H1 (cell line): ENCODE results near the gene GRID1. TPM values are rescaled to one million over a fixed set of nuclear protein-coding genes. Genes with fewer than 3 reads are reported as not detected.
A peak's percentile ranks its signal among the peaks of the same experiment; 100 is the strongest.

ENCODE experiments used
- CTCF ChIA-PET: fragments of 300-600 bp; sonication (Branson Sonifier 250); formaldehyde crosslinking; loops from one replicate; lab custom pipeline; 2021; ENCODE audit not compliant: partially characterized antibody; lab: Charles Lee
- POLR2A ChIA-PET: fragments of 300-600 bp; sonication (Branson Sonifier 250); formaldehyde crosslinking; loops from one replicate; lab custom pipeline; 2021; ENCODE audit warnings: inconsistent platforms; ENCODE audit not compliant: partially characterized antibody; lab: Charles Lee
- DNase-seq, 2 experiments: peaks; one replicate each; pipeline versions ENCODE4 v3.0.0 to v3.0.0-alpha.2; 2010 to 2022; ENCODE audit warnings: low spot score in 2 of 2, low read depth in 1 of 2, mixed read lengths in 1 of 2
- FAIRE-seq: peaks from 2 replicates; lab custom pipeline; 2011; peaks lifted over from hg19 to GRCh38; lab: Jason Lieb, UNC
- H2AFZ ChIP-seq: 2 replicates; pipeline ENCODE4 v1.8.1; 2012; ENCODE audit warnings: low read length, inconsistent platforms
- H2AK5ac ChIP-seq: 2 replicates; pipeline ENCODE4 v1.6.1; 2013; ENCODE audit warnings: low read depth, low read length
- H2BK120ac ChIP-seq: replicated peaks from 2 replicates; pipeline ENCODE3; 2013; ENCODE audit warnings: low read depth, low read length, inconsistent platforms
- H2BK12ac ChIP-seq: 2 replicates; pipeline ENCODE4 v1.6.1; 2013; ENCODE audit warnings: low read depth, low read length
- H2BK15ac ChIP-seq: 2 replicates; pipeline ENCODE4 v1.6.1; 2013; ENCODE audit warnings: low read length
- H2BK20ac ChIP-seq: 2 replicates; pipeline ENCODE4 v1.6.1; 2013; ENCODE audit warnings: low read length
- H2BK5ac ChIP-seq: 2 replicates; pipeline ENCODE4 v1.6.1; 2013; ENCODE audit warnings: low read depth, low read length
- H3K14ac ChIP-seq: 2 replicates; pipeline ENCODE4 v1.6.1; 2013; ENCODE audit warnings: inconsistent platforms; ENCODE audit not compliant: insufficient read length
- H3K18ac ChIP-seq: 2 replicates; pipeline ENCODE4 v1.6.1; 2013; ENCODE audit warnings: low read length; ENCODE audit errors: extremely low read depth
- H3K23ac ChIP-seq: 2 replicates; pipeline ENCODE4 v1.6.1; 2013; ENCODE audit warnings: inconsistent platforms; ENCODE audit not compliant: insufficient read length
- H3K23me2 ChIP-seq: 2 replicates; pipeline ENCODE4 v1.6.1; 2013; ENCODE audit warnings: low read depth, low read length
- H3K27ac ChIP-seq: 2 replicates; pipeline ENCODE4 v1.6.1; 2011; ENCODE audit warnings: low read depth, low read length, inconsistent platforms
- H3K27me3 ChIP-seq, 4 experiments: replicated peaks in 1 of 4; 1 replicate in 1 of 4; 2 replicates in 3 of 4; pipeline versions ENCODE4 v1.6.1 to v1.8.1; 2011 to 2013; ENCODE audit warnings: low read length in 3 of 4, mild to moderate bottlenecking in 3 of 4, inconsistent platforms in 2 of 4, mixed read lengths in 2 of 4, moderate library complexity in 1 of 4; ENCODE audit not compliant: control insufficient read depth in 3 of 4, insufficient read depth in 3 of 4; ENCODE audit errors: extremely low read depth in 1 of 4
- H3K36me3 ChIP-seq, 4 experiments: 2 replicates each; pipeline versions ENCODE4 v1.6.1 to v1.8.1; 2011 to 2013; ENCODE audit warnings: mild to moderate bottlenecking in 4 of 4, low read length in 3 of 4, moderate library complexity in 2 of 4, control low read depth in 1 of 4, inconsistent platforms in 1 of 4; ENCODE audit not compliant: insufficient read depth in 4 of 4, control insufficient read depth in 2 of 4
- H3K4ac ChIP-seq: replicated peaks from 2 replicates; pipeline ENCODE3; 2013; ENCODE audit warnings: low read length, low read depth, mixed read lengths, inconsistent platforms; ENCODE audit not compliant: insufficient read length
- H3K4me1 ChIP-seq, 4 experiments: replicated peaks in 1 of 4; 1 replicate in 1 of 4; 2 replicates in 3 of 4; pipeline versions ENCODE4 v1.6.1 to v1.8.1; 2011 to 2013; ENCODE audit warnings: low read length in 3 of 4, inconsistent platforms in 2 of 4, mixed read lengths in 1 of 4; ENCODE audit not compliant: insufficient read depth in 4 of 4, control insufficient read depth in 3 of 4
- H3K4me2 ChIP-seq, 2 experiments: 2 replicates each; pipeline versions ENCODE4 v1.6.1 to v1.8.1; 2011 to 2013; ENCODE audit warnings: low read depth in 2 of 2, low read length in 2 of 2, control low read depth in 1 of 2, inconsistent platforms in 1 of 2, mild to moderate bottlenecking in 1 of 2; ENCODE audit not compliant: insufficient read depth in 1 of 2
- H3K4me3 ChIP-seq, 4 experiments: fragments of 200-600, 300-600 bp in 1 of 4; sonication (generic), shearing (Covaris generic), sonication (Bioruptor Twin) in 1 of 4; 2 replicates each; pipeline versions ENCODE4 v1.5.1 to v1.8.1; 2011 to 2016; ENCODE audit warnings: low read length in 4 of 4, low read depth in 3 of 4, control low read depth in 2 of 4, inconsistent platforms in 2 of 4, mild to moderate bottlenecking in 2 of 4, mixed read lengths in 1 of 4, moderate library complexity in 1 of 4; ENCODE audit not compliant: insufficient read depth in 2 of 4; ENCODE audit errors: extremely low read depth in 1 of 4
- H3K56ac ChIP-seq: replicated peaks from 2 replicates; pipeline ENCODE3; 2013; ENCODE audit warnings: low read depth, mild to moderate bottlenecking, mixed read lengths, low read length, inconsistent platforms; ENCODE audit not compliant: insufficient read length
- H3K79me1 ChIP-seq: 2 replicates; pipeline ENCODE4 v1.6.1; 2013; ENCODE audit warnings: low read depth, low read length, control low read depth
- H3K79me2 ChIP-seq, 2 experiments: 2 replicates each; pipeline versions ENCODE4 v1.6.1 to v1.8.1; 2012 to 2013; ENCODE audit warnings: low read length in 2 of 2, mild to moderate bottlenecking in 2 of 2, inconsistent platforms in 1 of 2; ENCODE audit not compliant: insufficient read depth in 2 of 2, control insufficient read depth in 1 of 2
- H3K9ac ChIP-seq, 4 experiments: replicated peaks in 1 of 4; 1 replicate in 1 of 4; 2 replicates in 3 of 4; pipeline versions ENCODE4 v1.6.1 to v1.8.1; 2011 to 2013; ENCODE audit warnings: low read depth in 3 of 4, low read length in 3 of 4, control low read depth in 2 of 4, mild to moderate bottlenecking in 2 of 4, moderate library complexity in 2 of 4, inconsistent platforms in 1 of 4; ENCODE audit errors: extremely low read depth in 1 of 4
- H3K9me3 ChIP-seq, 2 experiments: 2 replicates each; pipeline versions ENCODE4 v1.6.1 to v1.8.1; 2012 to 2013; ENCODE audit warnings: mild to moderate bottlenecking in 2 of 2, moderate library complexity in 2 of 2, control low read depth in 1 of 2, inconsistent platforms in 1 of 2, low read depth in 1 of 2, low read length in 1 of 2, mixed read lengths in 1 of 2; ENCODE audit not compliant: insufficient read depth in 2 of 2
- H4K20me1 ChIP-seq, 2 experiments: replicated peaks in 1 of 2; 2 replicates each; pipeline versions ENCODE3 to v1.8.1; 2011 to 2013; ENCODE audit warnings: inconsistent platforms in 2 of 2, low read length in 2 of 2, mild to moderate bottlenecking in 1 of 2; ENCODE audit not compliant: insufficient read depth in 2 of 2, control insufficient read depth in 1 of 2
- H4K5ac ChIP-seq: 2 replicates; pipeline ENCODE4 v1.6.1; 2013; ENCODE audit warnings: low read length, low read depth, mixed read lengths, inconsistent platforms; ENCODE audit not compliant: insufficient read length
- H4K8ac ChIP-seq: 2 replicates; pipeline ENCODE4 v1.8.0; 2013; ENCODE audit warnings: mild to moderate bottlenecking, moderate library complexity, low read length, inconsistent platforms; ENCODE audit not compliant: insufficient read depth; ENCODE audit errors: extremely low read depth
- H4K91ac ChIP-seq: replicated peaks from 2 replicates; pipeline ENCODE3; 2013; ENCODE audit warnings: low read length, mixed read lengths, inconsistent platforms; ENCODE audit not compliant: insufficient read length
- CEBPB ChIP-seq: IDR thresholded peaks from 2 replicates; pipeline ENCODE4 v1.6.1; 2012; ENCODE audit warnings: low read depth, low read length
- EP300 ChIP-seq, 2 experiments: IDR thresholded peaks; 1 replicate in 1 of 2; 2 replicates in 1 of 2; pipeline ENCODE4 v1.6.1; 2011 to 2012; ENCODE audit warnings: low read depth in 2 of 2, low read length in 2 of 2, mild to moderate bottlenecking in 2 of 2, borderline replicate concordance in 1 of 2, inconsistent platforms in 1 of 2, moderate library complexity in 1 of 2
- NANOG ChIP-seq: IDR thresholded peaks from 2 replicates; pipeline ENCODE4 v1.6.1; 2011; ENCODE audit warnings: low read length, low read depth, mild to moderate bottlenecking, inconsistent platforms; ENCODE audit not compliant: insufficient read depth, poor library complexity, severe bottlenecking
- POLR2A ChIP-seq, 2 experiments: IDR thresholded peaks; 1 replicate in 1 of 2; 2 replicates in 1 of 2; pipeline ENCODE4 v1.6.1; 2011; ENCODE audit warnings: low read depth in 2 of 2, low read length in 2 of 2, mild to moderate bottlenecking in 2 of 2; ENCODE audit errors: control extremely low read depth in 1 of 2
- RBBP5 ChIP-seq: IDR thresholded peaks from 2 replicates; pipeline ENCODE4 v1.7.1; 2012; ENCODE audit warnings: low read depth, mild to moderate bottlenecking, inconsistent platforms, low read length, moderate library complexity, borderline replicate concordance
- SP4 ChIP-seq: IDR thresholded peaks from 2 replicates; pipeline ENCODE4 v1.6.1; 2012; ENCODE audit warnings: low read length, inconsistent platforms
- SUZ12 ChIP-seq: fragments of 200-600 bp; sonication (generic); IDR thresholded peaks from 2 replicates; pipeline ENCODE4 v1.6.1; 2012; ENCODE audit warnings: mild to moderate bottlenecking, inconsistent platforms, low read length, moderate library complexity, mixed read lengths
- TAF7 ChIP-seq: optimal IDR thresholded peaks from 2 replicates; pipeline ENCODE3; 2011; ENCODE audit warnings: low read depth, mild to moderate bottlenecking, inconsistent platforms, low read length, moderate library complexity, borderline replicate concordance
- TCF12 ChIP-seq: IDR thresholded peaks from 2 replicates; pipeline ENCODE4 v1.6.1; 2011; ENCODE audit warnings: low read depth, mild to moderate bottlenecking, low read length
- USF2 ChIP-seq: IDR thresholded peaks from 2 replicates; pipeline ENCODE4 v1.6.1; 2011; ENCODE audit warnings: low read length, improper control_type of control experiment
- WGBS, 2 experiments: shearing (Covaris generic) in 1 of 2; methylation state at CpG; one replicate each; pipeline versions ENCODE4 v1.1.6 to v1.1.7; 2013 to 2015; ENCODE audit warnings: low lambda C conversion rate in 2 of 2, mixed read lengths in 2 of 2, inconsistent platforms in 1 of 2, low coverage in 1 of 2, missing lambda C conversion rate in 1 of 2; ENCODE audit not compliant: insufficient replicate concordance in 2 of 2, insufficient coverage in 1 of 2, insufficient read length in 1 of 2; ENCODE audit errors: extremely low coverage in 1 of 2, missing lambda C conversion rate in 1 of 2; 5-methylcytosine and 5-hydroxymethylcytosine counted together
- polyA plus RNA-seq, 7 experiments: library from polyadenylated mRNA; depleted of rRNA in 3 of 7; stranded (reverse) in 5 of 7; unstranded in 2 of 7; fragments of >200 nt in 5 of 7; fragments of 200-250 nt in 2 of 7; gene quantifications; 1 replicate in 5 of 7; 2 replicates in 1 of 7; 4 replicates in 1 of 7; pipeline versions ENCODE4 v1.2.1 to v1.2.3, GENCODE V29; 2011 to 2013; ENCODE audit warnings: missing spikeins in 2 of 7, mixed read lengths in 2 of 7
- total RNA-seq: library from RNA; stranded (reverse); fragmentation: NEBNext Ultra II Directional; extraction: Animal tissue kit (Norgen Biotek cat#: 25700); gene quantifications from 2 replicates; pipeline ENCODE4 v1.2.1, GENCODE V29; 2021

Gene GRID1
- total and polyA plus RNA-seq, 2 of the 8 experiments (the other 6 are each of a cell fraction or from before 2014, with no cell fraction given): 0.22 to 0.30 TPM

DNA sequence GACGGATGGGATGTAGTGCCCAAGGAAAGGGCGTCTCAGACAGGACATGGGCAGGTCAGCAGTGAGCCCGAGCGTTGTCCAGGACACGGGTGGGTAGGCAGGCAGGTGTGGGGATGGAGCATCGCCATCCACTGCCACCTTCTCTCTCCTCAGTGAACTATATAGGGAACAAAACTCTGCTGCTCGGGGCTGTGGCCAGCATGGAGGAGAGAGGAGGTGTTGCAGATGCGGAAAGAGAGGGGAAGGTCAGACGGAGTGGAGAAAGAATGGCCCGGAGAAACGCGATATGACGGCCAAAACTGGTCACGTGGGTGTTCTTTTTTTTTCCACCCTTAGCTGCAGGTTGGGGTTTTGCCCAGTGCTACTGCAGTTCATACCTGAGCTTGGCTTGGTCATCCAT, 71.2 kb downstream of the GRID1 start:
- Histone ChIP-seq H3K79me2 (no peaks in the 10 kb centered on the region), H2BK12ac (peak overlapping the region; percentile 87), H3K27ac (no peak overlapping the region), H3K23me2 (peaks cover 3% of the 10 kb centered on the region; the same call in 1 of the 2 replicates), H2BK5ac (no peak overlapping the region; the same call in 1 of the 2 replicates), H3K79me1 (no peaks in the 10 kb centered on the region), H4K8ac (no peak overlapping the region), H2BK20ac (peak overlapping the region; percentile 61; the same call in 1 of the 2 replicates), H2AK5ac (no peak overlapping the region), H2BK15ac (no peak overlapping the region), H3K18ac (no peak overlapping the region), H4K20me1 (no peaks in the 10 kb centered on the region), H3K9ac (no peak overlapping the region), H3K36me3 (no peaks in the 10 kb centered on the region), H2BK120ac (no peak overlapping the region), H3K23ac (no peak overlapping the region), H3K9me3 (no peaks in the 10 kb centered on the region), H3K14ac (no peak overlapping the region), H3K27me3 (peaks cover 0 to 4% (median 2%) of the 10 kb centered on the region in 4 experiments; a peak in 3 of 7 replicates), H3K4me1 (peaks cover 0 to 24% (median 15%) of the 10 kb centered on the region in 4 experiments; a peak in 6 of 7 replicates), H4K91ac (no peak overlapping the region), H3K4ac (no peak overlapping the region), H4K5ac (no peak overlapping the region), H2AFZ (no peak overlapping the region), H3K56ac (no peak overlapping the region), H3K4me3 (no peak overlapping the region), H3K4me2 (no peak overlapping the region)
- 93% methylated on average over 13 of the region's 14 CpGs; no CpG with 5 or more reads in 1 of the 2 experiments for WGBS, 2 experiments
- CTCF ChIA-PET: interaction anchor here (1.1 to 10.5 kb wide), 6 partner anchors 12 to 156 kb away, joined by 3 to 137 read pairs (median 9); no protein-coding TSS in a partner anchor
- DNase-seq: peak in 1 of 2 experiments; percentile 30
- POLR2A ChIA-PET: interaction anchor here (1.1 to 1.7 kb wide), 2 partner anchors 23 to 94 kb away, joined by 3 read pairs; no protein-coding TSS in a partner anchor
- no peak for FAIRE-seq
- TF ChIP-seq RBBP5 (no peak), EP300 (IDR thresholded peaks at IDR 0.05; ENCODE audit: borderline replicate concordance in 1 of 2, low read depth in 2 of 2, low read length in 2 of 2) (no peak), TCF12 (no peak), USF2 (no peak), SUZ12 (no peak), POLR2A (IDR thresholded peaks at IDR 0.05; ENCODE audit: control extremely low read depth in 1 of 2, low read depth in 2 of 2, low read length in 2 of 2) (no peak), SP4 (no peak), CEBPB (no peak), NANOG (no peak), TAF7 (no peak)
